UCSD-AML1 (cell line): ENCODE results near the gene CFAP61.

ENCODE experiments used
- DNase-seq: peaks from one replicate; lab custom pipeline; 2025; ENCODE audit not compliant: unreplicated experiment; lab: John Stamatoyannopoulos, UW

CFAP61 gene

GRCh38 chr20:20150241-20150640 lies 97.9 kb downstream of the CFAP61 start:
- DNase-seq, result no peak

- DNase-seq, result no peak
These were observed 108.2 kb downstream of the CFAP61 start for GRCh38 chr20:20160520-20160919.

DNA sequence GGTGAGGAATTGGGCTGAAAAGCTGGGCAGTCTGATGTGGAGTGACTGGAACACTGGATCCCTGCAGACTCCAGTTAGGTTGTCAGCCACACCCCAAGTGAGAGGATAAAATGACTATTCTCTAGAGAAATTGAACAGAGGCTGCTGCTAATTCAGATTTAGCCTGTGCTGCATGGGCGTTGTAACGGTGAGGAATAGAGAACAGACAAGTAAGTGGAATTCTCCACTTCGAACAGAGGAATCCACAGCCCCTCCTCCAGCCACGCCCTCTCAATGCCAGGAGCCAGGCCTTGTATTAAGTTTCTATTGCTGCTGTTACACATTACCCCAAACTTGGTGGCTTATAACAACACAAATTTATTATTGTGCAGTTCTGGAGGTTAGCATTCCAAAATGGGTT lies 109.3 kb downstream of the CFAP61 start:
- DNase-seq, result no peak

- no peak for DNase-seq
These were observed 115.4 kb downstream of the CFAP61 start for GRCh38 chr20:20167698-20168097.

GRCh38 chr20:20173254-20173653 lies 120.9 kb downstream of the CFAP61 start:
- no peak for DNase-seq

DNA sequence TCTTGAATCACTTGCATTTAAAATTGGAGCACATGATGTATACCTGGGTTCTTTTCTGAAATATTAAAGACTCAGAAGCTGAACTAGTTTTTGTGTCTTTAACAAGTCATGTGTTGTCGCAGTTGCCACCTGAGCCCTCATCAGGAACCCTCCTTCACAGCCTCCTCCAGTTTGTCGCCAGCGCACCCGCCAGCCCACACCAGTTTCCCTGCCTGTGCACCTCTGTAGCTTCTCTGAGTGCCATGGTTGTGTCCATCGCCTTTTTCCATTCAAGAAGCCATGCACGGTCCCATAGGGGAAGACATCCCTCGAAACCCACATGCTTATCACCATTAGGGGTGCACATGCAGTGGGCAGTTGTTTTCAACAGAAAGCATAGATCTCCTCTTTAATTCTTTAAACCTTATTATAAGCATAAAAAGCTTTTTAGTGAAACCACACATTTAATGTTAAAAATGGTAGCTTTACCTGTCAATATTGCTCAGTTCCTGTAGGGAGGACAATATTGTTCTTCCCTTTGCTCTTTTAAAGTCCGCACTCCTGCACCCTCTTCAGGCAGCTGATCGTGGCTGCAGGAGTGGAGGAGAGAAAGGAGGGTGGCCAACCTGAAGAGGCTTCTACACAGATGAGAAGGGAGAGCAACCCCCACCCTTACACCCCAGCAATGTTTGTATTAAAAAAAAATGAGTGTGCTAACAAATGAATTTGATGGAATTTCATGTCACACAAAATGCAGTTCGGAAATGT lies 121.9 kb downstream of the CFAP61 start:
- no peak for DNase-seq

DNA sequence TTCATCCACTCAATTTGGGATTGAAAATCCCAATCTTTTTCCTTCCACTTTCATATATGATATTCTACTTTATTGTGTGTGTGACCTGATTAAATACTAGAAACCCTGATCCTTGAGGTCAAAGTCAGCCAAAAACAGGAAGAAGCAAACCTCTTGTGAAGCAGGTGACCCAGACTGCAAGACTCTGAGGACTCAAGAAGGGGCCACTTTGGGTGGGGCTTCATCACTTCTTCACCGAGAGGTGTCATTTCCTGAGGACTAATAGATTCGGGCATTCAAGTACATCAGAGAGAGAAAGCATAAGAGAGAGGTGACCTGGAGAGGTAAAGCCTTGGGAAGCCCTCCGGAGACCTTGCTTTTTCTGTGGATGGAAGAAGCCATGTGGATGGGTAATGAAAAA lies 129.0 kb downstream of the CFAP61 start:
- no peak for DNase-seq

GRCh38 chr20:20184149-20184548 lies 131.8 kb downstream of the CFAP61 start:
- peak; percentile 20 for DNase-seq

- DNase-seq, result no peak
These were observed 132.4 kb downstream of the CFAP61 start for GRCh38 chr20:20184706-20185105.

DNA sequence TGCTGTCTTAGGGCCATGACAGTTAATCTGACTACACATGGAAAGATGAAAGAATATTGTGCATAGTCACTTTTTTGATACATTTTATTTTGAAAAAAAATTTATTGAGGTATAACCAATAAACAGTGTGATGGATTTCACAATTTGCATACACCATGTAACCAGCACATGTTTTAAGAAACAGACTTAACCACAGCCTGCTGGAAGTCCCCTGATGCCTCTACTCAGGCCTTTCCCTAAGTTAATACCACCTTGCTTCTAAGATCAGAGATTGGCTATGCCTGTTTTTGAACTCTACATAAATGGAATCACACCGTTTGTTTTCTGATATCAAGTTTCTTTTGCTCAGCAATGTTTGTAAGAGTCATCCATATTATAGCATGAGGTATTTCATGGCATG lies 136.3 kb downstream of the CFAP61 start:
- no peak for DNase-seq

DNA sequence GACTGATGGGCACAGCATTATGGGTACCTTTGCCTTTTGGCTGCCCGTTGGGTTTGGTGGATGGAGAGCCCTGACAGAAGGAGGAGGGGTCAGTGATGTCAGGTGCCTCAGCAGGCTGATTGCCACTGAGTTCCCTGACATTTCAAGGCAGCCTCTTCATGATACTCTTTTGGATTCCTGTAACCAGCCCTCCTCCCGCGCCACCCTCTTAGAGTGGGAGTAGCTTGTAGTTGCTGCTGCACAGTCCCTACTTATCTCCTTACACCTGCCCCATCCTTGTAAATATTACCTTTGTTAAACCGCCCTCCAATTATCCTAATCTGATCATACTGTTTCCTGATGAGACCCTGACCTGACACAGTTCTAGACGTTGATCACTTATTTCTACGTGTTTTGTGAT lies 140.0 kb downstream of the CFAP61 start:
- DNase-seq, result no peak

DNA sequence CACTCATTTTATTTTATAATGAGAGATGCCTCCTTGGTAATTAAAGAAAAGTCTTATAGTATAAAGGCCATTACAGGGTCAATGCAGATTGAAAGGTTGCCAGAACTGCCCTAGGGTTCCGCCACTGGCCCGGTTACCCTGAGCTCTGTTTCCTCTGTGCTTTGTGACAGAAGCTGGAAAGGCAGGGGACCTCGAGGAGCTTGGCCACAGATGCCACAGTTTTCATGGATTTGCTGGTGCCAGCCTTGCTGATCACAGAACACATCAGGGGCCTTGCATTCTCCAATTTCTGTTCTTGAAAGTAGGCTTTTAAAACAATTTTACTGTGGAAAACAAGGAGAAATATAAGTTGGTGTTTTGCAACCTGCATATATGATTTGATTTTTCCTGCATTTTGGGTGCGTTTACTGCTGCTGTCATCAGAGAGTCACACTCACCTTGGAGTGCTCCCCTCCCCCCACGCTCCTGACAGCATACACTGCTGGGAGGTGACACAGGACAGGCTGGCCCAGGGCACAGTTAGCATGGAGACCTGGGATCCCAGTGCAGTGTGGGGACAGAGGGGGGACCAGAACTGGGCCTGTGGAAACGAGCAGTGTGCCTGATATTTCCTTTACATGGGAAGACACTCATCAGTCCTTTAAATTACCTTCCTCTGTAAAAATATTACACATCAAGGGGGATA lies 142.8 kb downstream of the CFAP61 start:
- no peak for DNase-seq

DNA sequence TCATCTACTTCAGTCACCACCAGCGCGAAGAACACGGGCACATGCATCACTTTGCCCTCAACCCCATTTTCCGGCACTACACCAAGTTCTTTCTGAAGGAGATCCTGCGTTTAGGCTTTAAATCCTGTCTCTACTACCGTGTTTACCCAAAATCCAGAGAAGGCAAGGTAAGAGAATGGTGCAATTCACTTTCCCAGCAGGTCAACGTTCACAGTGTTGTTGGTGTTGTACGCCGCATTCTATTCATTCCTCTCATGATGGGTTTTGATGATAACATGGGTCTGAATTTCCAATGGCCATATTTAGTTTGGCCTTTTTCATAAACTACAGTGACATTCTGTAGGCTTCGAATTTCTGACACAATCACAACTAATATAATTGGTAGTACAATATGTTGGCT lies 144.3 kb downstream of the CFAP61 start:
- no peak for DNase-seq

DNA sequence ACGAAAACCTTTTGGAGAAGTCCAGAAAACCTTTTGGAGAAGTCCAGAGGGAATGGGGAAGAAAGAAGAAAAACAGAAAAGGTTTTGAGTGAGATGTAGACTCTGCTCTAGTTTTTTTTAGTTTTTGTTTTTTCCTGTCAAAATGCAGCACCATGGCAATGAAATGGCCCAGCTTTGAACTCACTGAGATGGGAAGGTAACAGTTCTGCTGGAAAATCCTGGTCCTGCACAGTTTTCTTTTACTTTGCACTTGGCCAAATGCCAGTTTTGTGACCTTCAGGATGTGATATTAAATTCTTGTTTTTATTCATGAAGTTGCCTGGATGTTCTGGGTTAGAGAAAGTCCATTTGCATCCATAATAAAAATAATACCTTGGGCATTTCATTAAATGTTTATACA lies 145.7 kb downstream of the CFAP61 start:
- DNase-seq, result no peak

GRCh38 chr20:20199361-20200160 lies 147.2 kb downstream of the CFAP61 start:
- DNase-seq, result no peak

DNA sequence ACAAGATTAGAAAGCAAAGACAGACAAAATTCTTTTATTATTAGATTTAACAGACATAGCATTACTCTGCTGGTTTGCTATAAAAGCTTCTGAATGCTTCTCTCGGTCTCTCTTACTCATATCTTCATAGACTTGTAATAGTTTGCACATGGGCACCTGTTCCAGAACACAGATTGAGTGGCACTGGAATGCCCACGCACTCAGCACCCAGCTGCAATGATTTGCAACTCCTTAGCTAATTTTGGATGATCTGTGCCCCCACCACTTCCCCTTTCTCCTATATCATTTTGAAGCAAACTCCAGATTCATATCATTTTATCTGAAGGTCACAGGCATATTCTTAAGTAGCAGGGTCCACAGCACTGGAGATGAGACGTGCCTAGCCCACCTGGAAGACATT lies 148.8 kb downstream of the CFAP61 start:
- DNase-seq, result no peak

DNA sequence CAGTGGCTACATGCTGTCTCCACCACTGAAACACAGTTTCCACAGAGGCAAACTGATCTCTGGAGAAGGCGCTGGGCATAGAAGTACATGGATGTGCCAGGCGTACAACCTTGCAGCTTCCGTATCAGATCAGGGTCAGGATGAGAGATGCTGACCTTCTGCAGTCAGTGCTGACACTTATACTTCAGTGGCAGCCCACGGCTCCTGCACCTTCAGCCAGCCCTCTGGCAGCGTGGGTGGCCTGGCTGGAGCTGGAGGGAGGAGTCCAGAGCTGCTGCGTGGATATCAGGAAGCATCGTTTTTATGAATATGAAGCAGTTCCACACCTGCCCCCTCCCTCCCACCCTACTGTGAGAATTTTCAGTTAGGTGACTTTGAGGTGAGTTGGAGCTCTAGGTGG lies 149.3 kb downstream of the CFAP61 start:
- DNase-seq, result no peak

GRCh38 chr20:20202768-20203167 lies 150.4 kb downstream of the CFAP61 start:
- no peak for DNase-seq

GRCh38 chr20:20203784-20204183 lies 151.5 kb downstream of the CFAP61 start:
- no peak for DNase-seq

GRCh38 chr20:20204256-20204655 lies 151.9 kb downstream of the CFAP61 start:
- DNase-seq, result no peak

- no peak for DNase-seq
These were observed 153.0 kb downstream of the CFAP61 start for GRCh38 chr20:20205141-20205861.
